NCI-H146 treated with DMSO at 0.1 percent for 48 hours (cell line): ENCODE results near the gene UBA6.
"Not testable (repeated sequence)": the region's sequence is repeated elsewhere in the genome, so short reads cannot be mapped to it uniquely, and the experiment has no call there.

Source experiments
- DNase-seq: peaks from one replicate; lab custom pipeline; 2025; ENCODE audit not compliant: unreplicated experiment; lab: John Stamatoyannopoulos, UW

UBA6 gene

DNA sequence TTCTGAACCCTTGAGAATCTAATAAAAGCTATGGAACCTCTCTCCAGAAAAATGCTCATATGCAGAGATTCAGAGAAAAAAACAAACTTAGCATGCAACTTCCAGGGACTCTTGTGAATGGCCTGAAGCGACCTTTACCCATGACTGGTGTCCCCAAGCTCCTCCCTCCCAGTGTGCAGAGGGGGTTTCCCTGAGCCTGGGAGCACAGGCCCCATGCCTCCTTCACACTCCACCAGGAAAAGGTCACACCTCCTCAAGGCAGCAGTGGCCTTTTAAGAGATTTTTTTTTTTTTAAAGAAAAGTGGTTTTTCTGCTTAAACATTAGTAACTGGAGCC, 13.3 kb upstream of the UBA6 start:
- DNase-seq = no peak

DNA sequence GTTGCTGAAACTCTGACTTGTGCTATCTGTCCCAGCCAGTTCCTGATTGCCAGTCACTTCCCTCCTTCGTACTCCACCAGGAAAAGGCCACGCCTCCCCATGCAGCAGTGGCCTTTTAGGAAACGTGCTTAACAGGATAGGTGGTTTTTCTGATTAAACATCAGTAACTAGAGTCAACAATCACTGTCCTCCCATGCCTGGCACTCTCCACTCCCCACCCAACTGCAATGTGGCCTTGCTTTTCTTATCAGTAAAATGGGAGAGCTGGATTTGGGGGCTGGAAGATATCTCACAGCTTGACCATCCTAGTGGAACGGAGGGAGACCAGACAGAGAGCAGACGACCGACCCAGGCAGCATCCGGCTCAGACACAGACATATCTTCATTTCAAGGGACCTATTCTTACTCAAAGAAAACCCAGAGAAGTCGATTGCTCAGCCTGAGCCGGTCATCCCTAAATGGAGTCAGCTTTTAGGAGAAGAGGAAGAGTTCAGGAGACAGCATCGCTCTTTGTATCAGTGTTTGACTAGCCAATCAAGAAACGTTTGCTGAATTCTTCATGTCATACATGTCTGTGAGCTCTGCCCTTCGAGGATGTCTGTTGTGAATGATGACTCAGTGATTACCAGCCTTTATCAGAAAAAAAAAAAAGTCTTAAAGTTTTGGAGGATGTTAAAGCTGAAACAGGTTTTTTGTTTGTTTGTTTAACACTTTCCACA, 12.7 kb upstream of the UBA6 start:
- DNase-seq = peak; percentile 56

DNA sequence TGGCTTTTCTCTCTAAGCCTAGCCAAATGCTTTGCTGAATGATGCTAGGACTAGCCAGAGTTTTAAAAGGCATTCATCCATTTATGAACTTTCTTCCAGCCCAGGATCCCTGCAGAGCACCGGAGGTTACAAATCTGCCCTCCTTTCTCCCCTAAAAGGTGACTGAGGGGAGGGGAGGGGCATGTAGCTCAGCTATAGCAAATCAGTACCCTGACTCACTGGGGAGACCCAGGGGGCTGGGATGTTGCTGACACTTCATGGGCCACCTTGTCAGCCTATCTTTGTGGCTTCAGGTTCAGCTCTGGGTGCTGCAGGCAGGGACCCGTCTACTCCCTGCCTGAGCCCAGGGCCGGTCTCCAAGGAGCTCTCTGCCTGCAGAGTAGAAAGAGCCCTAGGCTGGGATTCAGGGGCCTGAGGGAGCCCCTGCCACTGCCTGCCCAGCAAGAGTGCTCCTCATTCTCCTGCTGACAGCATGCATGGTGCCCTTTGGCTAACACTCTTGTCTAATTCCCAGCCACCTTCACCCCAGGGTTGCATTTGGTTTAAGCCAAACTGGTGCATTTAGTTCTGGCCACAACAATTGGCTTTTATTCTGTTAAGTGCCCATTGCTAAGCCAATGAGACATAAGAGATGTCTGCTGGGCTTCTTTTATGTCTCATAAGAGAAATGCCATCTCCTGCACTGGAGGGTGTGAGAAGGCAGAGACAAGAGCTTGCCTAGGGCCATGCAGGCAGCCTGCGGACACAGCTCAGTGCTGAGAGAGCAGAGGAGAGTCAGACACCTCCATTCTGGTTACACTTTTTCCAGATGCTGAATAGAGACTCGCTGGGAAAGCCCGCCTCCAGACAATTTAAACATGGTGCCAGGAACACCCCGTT, 11.9 kb upstream of the UBA6 start:
- DNase-seq = peak; percentile 56

DNA sequence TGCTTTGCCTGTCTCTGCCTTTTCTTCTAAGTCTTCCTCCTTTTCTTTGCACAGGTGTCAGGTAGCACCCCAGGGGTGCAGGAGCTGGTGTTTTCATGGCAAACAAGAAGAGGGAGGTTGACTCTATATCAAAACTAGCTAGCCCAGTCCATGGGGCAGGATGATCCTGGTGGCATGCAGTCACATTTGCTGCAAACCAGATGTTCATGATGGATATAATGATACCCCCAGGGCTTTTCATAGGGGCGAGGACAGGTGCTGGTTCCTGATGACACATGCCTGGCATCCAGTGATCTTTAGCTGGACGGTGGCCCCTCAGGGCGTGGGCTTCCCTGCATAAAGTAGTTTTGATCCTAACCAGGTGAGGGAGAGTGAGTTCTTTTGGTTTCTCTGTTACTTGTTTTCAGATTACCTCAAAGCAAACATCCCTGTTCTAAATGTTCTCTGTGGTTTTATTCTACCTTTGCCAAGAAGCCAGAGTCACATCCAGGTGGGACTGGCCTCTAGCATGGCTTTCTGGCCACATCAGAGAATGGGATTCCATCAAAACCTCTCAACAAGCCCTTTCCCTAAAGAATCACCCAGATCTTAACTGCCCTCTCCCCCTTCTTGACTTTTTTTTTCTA, 11.2 kb upstream of the UBA6 start:
- DNase-seq = peak; percentile 96

- not testable (repeated sequence) for DNase-seq
Measured at GRCh38 chr4:67706682-67707081, 5.7 kb upstream of the UBA6 start.

- no peak for DNase-seq
Measured at GRCh38 chr4:67704843-67705242, 3.9 kb upstream of the UBA6 start.

DNA sequence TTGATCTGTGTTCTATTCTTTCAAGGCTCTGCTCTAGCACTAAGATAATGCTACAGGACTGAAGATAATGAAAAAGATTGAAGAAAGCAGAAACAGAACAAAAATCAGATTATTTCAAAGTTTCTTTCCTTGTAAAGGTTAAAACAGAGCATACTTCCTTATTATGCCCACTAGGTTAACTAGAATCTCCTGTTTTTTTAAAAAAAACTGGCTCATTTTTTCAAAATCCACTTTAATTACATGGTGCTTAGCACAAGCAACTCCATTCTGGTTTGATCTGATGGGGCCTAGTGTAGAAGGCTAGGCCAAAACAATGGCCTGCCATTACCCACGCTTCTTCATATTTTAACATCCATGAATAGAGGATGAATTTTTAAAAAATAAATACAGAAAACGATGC, 1.2 kb upstream of the UBA6 start:
- peak; percentile 12 for DNase-seq

GRCh38 chr4:67701517-67701850, 529 bp upstream of the UBA6 start:
- DNase-seq = no peak

DNA sequence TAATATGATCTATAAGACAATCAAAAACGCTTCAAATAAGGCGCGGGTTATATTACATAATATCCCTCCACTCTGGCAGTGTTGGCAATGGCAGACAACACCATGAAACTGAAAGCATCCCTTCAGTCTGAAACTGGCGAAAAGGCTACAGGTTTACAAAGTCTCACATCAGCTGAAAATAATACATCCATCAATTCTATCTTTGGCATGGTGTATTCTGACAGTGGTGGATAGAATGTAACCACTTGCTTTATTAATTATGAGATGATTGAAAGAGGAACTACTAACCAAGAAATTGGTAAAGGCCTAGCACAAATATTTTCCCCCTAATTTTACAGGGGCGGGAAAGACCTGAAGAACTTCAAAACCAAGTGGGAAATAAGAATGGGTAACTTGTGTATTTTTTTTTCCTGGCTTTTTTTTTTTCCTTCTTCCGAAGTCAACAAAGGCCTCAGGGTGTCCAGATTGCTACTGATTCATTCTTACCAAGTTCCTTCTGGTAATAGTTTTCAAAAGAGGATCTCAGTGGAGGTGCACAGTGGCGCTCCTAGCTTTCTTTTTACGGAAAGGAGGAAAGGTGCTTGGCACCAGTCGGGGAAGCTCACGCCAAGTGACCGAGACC, 728 bp downstream of the UBA6 start:
- DNase-seq = no peak

GRCh38 chr4:67699603-67700002, 1.4 kb downstream of the UBA6 start:
- DNase-seq = no peak

DNA sequence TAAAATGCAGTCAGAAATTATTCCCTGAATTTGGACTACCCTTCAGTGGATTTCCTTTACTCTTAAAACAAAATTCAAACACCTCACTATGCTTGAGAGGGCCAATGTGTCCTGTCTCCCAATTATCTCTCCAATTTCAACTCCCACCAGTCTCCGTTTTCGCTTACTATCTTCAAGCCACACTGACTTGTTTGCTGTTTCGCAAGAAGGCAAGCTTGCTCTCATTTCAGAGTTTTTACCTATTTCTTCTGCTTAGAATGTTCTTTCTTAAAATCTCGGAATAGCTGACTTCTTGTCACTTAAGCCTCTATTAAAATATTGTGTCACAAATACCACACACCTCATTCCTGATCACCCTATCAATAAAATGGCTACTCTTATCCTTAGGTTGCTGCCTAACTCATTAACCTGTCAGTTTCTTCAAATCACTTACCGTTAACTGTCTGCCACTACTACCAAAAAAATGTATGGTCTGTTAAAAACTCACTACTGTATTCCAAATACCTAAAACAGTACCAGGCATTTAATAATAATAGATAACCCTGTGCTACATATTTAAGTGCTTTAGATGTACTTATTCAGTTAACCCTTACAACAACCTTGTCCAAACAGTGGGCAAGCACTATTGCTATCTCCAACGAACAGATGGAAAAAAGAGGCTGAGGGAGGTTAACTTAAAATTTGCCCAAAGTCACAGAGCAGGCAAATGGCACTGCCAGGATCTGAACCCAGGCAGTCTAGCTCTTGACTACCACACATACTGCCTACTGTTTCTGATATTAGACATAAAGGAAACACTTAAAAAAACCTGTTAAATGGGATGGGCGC, 2.9 kb downstream of the UBA6 start:
- no peak for DNase-seq

DNA sequence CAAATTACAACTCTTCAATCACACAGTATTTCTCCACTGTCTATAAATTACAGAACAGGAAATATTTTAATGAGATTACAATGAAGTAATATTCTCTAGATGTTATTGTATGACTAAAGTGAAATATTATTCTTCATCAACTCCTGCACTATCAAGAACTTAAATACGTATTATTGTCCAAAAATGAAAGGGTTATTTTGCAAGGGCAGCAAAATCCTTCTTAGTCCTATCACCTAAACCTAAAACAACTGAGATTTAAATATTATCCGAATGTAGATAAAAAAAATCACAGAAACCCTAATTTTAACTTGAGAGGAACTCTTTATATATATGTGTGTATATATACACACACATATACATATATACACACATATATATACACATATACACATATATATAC, 4.9 kb downstream of the UBA6 start:
- DNase-seq = no peak

DNA sequence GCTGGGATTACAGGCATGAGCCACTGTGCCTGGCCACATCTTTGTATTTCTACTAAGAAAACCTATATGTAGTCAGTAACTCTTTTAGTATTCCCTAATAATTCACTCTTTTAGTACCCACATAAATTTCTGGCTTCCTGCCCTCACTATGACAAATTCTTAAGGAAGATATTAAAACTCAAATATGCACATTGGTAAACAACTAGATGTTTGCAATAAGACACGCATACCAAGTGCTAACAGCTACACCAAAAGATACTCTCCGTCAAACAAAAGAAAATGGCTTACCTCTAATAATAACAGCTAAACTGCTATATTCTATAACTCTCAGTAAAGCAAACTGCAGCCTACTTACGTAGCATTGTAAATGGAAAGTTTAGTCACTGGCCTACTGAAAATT, 6.3 kb downstream of the UBA6 start:
- DNase-seq = no peak

DNA sequence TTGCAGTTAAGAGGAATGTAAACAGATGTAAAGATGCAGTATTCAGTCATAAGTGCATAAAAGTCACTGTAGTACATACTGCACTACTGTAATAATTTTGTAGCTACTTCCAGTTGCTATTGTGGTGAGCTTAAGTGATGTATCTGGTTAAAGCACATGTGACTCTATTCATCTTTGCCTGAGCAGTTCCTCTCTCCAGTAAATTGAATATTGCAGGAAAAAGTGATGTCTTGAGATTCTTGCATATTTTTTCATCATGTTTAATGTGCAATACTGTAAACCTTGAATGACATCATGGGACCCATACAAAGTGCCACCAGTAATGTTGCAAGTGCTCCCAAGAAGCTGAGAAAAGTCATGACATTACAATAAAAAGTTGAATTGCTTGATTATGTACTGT, 9.6 kb downstream of the UBA6 start:
- no peak for DNase-seq

DNA sequence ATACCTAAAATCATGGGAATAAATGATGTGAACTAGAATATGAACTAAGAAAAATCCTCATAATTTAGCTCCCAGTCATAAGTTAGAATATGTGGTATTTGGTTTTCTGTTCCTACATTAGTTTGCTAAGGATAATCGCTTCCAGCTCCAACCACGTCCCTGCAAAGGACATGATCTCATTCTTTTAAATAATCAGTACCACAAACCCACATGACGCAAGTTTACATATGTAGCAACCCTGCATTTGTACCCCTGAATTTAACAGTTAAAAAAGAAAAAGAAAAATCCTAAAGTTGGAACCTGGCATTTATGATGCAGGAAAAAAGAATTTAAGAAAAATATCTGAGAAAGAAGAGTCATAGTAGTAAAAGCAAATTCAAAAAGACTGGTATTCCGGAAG, 13.3 kb downstream of the UBA6 start:
- no peak for DNase-seq

DNA sequence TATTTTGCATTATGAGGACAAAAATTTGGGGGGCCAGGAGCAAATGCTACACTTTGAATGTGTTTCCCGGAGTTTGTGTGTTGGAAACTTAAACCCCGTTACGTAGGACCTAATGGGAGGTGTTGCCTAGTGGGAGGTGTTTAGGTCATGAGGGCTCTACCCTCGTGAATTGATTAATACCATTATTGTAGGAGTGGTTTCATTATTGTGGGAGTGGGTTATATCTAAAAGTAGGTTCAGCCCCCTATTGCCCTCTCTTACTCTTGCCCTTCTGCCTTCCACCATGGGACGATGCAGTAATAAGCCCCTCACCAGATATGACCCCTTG, 15.5 kb downstream of the UBA6 start:
- no peak for DNase-seq

DNA sequence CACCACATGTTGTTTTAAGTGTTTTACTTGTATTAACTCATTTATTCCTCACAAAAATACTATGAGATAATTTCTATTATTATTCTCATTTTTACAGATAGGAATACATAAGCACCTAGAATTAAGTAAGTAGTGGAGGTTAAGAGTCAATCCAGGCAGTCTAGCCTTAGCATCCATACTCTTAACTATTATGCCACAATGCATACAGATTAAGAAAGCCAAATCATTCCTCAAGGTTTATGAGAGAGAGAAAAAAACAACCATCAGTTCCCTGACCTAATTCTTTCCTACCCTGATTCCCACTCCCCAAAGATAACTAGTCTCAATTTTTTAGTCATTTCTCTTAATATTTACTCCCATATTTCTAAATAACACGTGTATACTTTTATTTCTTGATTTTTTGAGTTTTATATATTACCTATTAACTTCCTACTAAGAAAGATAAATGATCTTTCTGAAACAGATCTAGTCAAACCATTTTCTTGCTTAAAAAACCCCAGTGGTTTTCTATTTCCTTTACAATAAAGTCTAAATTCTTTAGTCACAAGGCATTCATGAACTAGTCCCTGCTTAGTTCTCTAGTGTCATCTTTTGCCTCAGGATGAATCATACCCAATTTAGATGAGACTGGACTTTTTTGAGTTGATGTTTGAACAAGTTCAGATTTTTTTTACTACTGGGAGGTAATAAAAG, 16.0 kb downstream of the UBA6 start:
- no peak for DNase-seq

- DNase-seq = no peak
Measured at GRCh38 chr4:67682266-67682665, 18.7 kb downstream of the UBA6 start.

DNA sequence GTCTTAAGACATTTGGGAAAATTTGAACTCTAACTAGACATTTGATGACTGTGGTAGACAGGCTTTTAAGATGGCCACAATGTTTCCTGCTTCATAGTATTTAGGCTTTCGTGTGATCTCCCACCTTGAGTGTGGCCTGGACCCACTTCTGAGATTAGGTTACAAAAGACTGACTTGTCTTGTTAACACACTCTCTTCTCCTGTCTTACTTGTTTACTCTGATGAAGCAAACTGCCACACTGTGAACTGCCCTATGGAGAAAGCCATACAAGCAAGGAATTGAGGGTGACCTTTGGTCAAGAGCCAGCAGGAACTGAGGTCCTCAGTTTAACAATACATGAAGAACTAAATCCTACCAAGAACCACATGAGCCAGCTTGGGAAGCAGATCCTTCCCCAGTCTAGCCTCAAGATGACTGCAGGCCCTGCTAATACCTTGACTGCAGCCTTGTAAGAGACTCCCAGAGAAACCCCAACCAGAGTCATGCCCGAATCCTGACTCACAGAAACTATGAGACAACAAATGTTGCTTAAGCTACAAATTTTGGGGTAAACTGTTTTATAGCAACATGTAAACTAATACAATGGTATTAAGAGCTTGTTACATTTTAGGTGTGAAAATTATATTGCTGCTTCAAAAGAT, 20.3 kb downstream of the UBA6 start:
- no peak for DNase-seq

DNA sequence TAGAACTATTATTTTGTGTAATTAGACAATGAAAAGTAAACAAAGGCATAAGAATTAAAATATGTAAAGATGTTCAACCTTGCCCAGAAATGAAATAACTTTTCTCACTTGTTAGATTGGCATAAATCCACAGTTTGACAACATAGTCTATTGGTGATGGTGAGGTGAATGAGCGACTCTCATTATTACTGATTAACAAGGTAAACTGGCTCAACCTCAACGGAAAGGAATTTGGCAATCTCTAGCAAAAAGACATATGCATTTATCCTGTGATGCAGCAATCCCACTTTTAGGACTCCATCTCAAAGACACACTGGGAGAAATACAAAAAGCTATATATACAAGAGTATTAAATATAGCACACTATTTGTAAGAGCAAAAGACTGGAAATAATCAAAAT, 22.3 kb downstream of the UBA6 start:
- DNase-seq = no peak
